ENCODE measurements around the gene LTBP1.

LTBP1 gene

DNA sequence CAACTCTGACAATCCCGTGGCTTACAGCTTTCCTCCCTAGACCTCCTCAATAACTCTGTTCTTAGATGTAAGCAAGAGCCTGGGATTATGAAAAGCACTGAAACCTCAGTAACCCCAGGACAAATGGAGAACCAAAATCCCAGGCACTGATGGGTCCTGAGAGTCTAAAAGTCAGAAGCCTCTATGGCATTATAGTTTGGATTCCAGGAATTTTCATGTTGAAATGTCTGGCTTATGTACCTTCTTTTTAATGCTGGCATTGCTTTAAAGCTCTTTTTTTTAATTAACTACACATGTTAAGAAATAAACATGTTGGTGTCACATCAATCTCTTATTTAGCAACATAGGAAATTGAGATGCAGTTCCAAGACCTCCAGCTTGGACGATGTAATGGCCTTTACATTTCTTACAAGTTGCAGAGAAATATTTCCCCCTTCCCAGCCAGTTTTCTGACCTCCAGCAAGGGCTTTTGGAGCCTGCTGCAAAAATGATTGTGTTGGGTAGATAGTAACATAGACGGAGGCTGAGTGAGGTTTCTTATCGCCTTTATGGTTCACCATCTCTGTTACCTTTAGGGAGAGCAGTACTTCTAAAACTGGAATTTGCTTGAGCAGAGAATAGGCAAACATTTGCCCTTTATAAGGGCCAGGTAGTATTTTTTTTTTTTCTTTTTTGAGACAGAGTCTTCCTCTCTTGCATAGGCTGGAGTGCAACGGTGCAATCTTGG lies 444.9 kb downstream of the LTBP1 start:
- DNase-seq: no peak

DNA sequence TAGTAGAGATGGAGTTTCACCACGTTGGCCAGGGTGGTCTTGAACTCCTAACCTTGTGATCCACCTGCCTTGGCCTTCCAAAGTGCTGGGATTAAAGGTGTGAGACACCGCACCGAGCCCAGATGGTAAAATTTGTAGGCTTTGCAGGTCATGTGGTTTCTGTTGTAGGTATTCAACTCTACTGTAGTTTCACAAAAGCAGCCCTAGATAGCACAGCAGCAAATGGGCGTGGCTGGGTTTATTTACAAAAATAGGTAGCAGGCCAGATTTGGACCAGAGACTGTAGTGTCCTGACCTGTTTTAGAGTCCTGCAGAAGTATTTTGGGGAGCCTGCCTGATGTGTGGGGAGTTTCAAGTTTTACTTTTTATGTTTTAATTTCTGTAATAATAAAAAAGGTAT lies 445.6 kb downstream of the LTBP1 start:
- DNase-seq: no peak

DNA sequence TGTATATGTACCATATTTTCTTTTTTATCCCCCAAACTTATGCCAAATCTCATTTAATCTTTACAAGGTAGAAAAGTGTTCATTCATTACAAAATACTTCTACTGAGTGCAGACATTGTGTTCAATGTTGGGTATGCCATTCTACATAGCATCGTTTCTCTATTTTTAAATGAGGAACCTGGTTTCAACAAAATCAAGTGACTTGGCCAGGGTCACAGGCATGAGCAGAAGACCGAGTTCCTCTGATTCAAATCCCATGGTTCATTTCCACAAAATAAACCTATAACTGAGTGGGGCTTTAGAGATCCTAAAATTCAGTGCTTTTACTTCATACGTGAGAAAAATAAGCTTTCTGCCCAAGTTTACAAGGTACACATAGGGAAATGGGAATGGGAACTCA lies 448.3 kb downstream of the LTBP1 start:
- peak; percentile 64 to 66 for DNase-seq

DNA sequence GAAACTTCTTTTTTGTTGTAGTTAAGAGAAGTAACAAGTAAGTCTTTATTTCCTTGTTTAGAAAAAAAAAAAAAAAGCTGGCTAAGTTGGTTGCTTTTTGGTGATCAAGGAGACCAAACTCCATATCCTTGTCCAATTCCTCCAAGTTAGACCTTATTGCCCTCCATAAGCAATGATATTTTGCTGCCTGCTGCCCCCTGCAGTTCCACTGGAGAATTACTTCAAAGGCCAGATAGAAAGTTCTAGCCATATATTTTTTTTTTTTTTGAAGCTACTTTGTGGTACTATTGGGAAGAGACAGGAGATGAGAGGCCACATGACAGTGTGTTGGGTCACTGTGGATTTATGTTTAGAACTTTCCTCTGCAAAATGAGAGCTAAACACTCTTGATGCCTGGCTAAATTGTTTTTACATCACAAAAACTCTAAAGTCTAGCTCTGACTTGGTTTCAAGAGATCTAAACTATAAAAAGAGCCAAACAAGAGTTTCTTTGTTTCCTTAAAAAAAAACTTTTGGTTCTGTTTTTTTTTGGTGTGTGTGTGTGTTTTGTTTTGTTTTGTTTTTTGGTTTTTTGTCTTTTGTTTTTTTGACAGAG lies 449.0 kb downstream of the LTBP1 start:
- peak; percentile 65 to 66 for DNase-seq

DNA sequence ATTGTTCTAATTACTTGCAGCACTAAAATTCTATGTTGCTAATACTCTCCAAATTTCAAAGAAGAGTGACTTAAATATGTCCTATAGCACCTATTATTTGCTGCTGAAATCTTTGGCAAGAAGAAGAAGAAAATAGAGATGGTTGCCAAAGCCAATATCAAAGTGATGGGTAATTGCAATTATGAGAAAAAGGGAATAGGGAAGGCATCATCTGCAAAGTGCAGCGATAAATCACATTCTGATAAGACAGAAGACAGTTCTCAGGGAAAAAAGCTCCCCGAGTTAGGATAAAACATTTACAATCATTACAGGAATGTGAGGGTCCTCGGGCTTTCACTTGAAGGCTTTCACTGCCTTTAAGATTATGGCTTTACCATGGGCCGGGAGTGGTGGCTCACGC lies 457.6 kb downstream of the LTBP1 start:
- no peak for DNase-seq

DNA sequence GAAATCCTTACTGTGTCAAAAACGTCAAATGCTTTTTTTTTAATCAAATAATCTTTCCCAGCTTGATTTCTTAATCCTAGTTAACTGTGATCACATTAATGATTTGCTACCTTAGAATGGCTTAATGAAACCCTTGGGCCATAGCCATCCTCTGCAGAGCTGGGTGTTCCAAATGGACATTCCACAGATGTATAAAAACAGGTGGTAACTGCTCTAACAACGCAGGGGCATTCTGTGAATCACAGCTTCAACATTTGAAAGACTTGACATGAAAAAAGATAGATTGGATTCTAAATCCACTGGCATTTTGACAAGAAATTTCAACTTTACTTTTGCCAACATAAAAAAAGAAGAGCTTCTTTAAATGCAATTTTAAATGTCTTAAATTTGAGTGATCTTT lies 459.9 kb downstream of the LTBP1 start:
- no peak for DNase-seq

DNA sequence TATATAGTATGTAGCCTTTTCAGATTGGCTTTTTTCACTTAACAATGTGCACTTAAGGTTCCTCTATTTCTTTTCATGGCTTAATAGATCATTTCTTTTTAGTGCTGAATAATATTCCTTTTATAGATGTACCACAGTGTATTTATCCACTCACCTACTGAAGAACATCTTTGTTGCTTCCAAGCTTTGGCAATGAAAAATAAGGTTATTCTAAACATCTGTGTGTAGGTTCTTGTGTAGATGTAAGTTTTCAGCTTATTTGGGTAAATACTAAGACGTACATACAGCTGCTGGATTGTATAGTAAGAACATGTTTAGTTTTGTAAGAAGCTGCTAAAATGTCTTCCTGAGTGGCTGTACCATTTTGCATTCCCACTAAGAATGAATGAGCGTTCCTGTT lies 461.4 kb downstream of the LTBP1 start:
- DNase-seq: no peak

DNA sequence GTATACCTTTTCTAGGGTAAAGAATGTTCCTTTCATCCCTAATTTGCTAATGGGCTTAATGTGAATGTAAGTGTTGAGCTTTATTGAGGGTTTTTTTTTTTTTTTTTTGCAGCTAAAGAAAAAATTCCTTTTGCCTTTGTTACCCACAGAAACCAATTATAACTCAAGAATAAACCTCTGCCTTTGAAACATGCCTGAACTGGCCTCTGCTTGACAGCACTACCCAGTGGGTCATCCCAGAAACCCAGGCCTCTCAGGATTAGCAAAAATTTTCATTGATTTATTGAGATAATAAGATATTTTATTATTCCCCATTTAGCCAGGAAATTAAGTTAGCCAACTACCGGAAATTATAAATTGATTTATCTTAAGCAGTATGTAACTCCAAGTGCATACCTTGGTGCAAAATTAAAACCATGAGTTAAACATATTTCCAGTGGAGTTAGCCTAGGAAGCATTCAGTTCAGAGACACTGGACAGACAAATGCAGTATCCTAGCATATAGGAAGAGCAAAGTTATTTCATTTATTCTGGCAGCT lies 462.7 kb downstream of the LTBP1 start:
- DNase-seq: no peak

DNA sequence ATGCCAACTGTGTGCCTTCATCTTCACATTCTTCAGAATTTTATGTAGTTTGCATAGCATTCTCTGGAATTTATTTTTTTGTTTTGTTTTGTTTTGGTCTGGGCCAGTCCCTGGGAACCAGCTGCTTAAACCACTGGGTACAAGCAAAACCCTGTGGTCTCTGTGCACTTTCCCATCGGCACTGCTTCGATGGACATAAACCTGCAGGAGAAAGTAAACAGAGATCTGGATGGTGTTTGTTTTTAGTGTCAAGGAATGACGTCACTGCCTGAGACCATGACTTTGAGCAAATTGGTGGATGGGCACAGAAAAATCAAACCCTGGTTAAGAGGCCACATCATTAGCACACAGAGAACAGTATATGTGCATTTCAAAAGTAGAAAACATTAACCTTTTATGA lies 465.0 kb downstream of the LTBP1 start:
- no peak for DNase-seq

DNA sequence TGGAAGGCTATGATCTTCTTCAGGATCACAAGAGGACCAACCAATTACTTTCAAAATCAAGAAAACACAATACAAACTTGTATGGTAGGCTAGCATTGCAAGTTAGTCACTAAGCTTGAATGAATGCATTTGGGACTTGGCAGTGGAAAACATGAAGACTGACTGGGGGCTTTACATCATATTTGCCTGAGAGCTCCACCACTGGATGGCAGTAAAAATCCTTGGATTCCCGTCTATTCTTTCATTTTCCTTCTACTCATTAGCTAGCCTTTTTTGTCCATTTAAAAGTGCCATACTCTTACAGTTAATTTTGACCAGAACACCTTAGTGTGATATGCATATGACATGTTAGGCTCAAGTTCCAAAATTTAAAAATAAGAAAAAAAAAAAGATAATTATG lies 466.2 kb downstream of the LTBP1 start:
- peak; percentile 26 to 40 for DNase-seq

DNA sequence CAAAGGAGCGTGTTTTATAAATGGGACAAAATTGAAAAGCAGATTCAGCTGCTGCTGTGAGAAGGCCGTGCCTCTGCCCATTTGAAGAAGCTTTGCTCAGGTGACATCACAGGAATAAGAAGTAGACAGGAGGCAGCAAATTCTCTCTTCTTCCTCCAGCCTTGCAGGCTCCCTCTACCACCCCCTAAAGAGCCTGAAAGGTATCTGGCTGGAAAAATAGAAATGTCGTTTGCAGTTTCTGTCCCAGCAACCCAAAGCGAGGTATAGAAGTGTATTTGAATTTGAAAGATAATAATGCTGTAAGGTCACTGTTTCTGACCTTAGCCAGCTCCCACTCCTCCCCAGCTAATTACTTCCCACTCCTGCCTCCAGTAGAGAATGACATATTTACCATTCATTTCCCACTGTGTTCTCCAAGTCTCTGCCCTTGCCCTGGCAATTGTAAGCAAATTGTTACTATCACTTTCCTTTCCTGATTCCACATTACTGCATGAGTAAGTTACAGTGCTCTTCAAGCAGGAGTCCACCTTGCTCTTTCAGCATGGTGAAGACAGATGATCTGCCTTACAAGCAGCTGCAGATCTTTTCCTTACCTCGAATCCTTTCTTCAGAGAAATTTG lies 472.9 kb downstream of the LTBP1 start:
- DNase-seq: peak in 1 of 2 donors; percentile 20

DNA sequence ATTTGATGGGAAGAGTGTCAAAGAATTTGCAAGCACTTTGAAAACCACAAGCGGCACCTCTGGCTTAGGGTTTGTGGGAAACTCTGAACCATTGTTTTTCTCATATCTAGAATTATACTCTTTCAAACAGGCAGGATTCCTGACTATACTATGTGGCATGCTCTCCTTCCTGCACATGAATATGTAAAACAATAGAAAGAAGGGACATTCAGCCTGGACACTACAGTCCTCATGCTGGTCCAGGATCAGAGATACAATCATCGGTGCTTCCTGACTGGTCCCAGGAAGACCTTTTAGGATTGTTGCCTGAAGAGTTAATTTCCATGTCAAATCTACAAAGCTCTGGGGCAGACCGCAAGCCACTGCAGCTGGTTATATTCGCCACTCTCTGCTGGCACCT lies 474.0 kb downstream of the LTBP1 start:
- DNase-seq: no peak

DNA sequence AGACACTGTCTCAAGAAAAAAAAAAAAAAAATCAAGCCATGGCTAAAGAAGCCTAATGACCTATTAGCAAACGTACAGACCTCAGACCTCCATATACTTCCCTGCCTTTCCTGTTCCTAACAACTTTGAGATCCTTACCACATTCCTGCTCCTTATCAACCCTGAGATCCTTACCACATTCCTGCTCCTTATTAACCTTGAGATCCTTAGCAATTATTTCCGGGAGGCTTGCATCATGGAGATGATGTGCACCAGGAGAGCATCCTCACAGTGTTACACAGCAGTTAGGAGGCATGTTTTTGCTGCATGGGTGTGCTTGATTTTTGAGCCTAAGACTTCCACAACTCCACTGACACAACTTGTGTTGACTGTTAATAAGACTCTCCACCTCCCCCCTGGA lies 475.1 kb downstream of the LTBP1 start:
- DNase-seq: no peak

DNA sequence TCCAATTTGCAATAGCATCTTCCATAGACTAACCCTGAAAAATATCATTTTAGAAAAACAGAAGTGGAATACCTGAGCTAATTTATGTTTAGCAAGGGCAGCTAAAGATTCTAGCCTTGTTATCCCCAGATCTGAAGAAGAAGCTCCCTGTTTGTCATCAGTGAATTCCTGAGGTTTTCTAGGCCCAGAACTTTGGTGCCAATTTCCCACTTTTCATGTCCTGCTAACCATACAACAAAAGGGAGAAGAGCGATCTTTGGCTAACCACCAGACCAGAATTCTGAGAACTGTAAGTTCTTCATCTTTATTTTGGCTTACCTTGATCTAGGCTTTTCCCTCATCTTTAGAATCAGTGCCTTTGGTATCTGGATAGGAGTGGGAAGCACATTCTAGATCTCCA lies 478.4 kb downstream of the LTBP1 start:
- no peak for DNase-seq

DNA sequence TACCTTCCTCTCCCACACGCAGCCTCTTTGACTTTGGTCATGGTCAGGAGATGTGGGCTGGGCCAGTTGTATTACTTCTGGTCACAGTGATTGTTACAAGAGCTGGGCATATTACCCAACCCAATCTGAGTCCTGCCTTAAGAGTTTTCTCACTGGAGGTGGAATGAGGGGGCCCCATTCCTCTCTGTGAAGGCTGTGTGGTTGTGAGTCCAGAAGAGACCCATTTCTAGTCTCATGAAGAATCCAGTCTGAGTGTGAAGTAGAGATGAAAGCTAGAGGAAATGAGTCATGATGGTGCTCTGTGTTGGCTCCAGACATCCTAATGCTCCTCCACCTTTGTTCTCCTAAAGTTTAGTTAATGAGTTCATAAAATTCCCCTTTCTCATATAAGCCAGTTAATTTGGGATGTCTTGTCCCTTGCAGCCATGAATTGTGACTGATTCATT lies 478.9 kb downstream of the LTBP1 start:
- DNase-seq: peak; percentile 25 to 71

DNA sequence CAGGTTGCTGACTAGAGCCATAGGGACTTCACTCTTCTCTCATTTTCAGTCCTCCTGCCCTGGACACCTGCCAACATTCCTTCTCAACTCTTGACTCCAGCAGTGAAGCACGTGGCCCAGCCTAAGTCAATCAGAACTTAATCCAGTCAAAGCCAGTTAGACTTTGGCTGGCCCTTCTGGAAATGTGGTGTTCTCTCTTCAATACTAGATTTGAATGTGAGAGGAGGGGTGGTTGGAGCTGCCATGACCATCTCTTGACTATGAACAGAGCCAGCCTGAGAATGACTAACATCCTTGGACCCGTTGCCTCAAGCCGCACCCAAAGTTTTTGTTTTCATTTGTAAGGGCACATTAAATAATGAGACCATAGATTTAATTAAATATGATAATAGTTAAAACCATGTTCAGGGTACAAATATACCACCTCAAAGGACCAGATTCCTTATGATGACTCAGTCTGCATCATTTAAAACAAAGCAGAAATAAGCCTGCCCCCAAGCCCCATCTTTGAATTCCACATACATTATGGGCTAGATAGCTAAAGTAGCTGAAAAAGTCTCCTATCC lies 480.0 kb downstream of the LTBP1 start:
- DNase-seq: no peak

DNA sequence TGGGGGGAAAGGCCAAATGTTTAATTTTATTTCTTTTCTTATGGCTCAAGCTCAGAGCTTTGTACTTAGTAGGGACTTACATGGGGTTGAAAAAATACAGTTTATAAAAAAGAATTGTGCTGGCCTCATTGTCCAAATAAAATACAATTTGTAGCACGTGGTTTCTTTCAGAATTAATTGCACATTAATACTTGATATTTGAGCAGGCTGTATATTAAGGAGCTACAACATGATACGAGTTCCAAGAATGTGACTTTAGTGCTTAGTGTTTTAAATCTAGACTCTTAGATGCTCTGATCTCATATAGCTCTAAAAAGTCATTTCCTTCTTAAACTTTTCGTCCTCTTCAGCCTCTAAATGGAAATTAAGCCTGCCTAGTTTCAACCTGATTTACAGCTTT lies 483.3 kb downstream of the LTBP1 start:
- DNase-seq: no peak

DNA sequence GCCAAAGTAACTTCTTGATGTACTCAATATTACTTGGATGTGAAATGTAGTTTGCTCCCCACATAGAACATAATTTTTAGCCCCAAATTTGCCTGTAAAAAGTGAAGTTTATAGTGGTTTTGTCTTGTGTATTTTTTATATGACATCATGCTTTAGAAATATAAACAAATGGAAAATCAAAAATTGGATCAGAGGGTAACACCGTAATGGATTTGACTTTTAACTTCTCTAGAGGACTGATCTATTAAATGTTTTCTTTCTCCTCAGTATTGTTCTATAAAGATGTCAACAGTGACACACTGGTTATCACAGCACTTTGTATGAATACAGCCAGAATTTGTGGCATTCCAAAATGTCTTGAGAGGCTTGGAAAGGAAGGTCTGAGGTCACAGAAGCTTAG lies 484.1 kb downstream of the LTBP1 start:
- no peak for DNase-seq

DNA sequence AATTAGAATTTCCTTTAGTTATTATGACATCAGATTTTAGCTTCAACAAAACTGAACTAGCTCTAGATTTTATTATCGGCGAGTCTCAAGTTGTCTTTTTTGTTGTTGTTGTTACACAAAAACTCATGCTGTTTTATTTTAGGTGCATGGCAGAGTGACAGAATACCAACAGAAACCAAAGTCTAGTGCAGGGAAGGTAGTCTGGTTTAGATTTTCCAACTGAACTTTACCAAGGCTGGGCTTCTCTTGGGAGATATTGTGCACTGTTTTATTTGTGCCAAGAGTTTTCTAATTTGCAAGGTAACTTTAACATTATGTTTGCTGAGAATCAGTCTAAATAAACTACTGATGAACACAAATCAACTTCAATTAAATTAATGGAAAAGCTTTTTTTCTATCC lies 486.1 kb downstream of the LTBP1 start:
- no peak for DNase-seq

DNA sequence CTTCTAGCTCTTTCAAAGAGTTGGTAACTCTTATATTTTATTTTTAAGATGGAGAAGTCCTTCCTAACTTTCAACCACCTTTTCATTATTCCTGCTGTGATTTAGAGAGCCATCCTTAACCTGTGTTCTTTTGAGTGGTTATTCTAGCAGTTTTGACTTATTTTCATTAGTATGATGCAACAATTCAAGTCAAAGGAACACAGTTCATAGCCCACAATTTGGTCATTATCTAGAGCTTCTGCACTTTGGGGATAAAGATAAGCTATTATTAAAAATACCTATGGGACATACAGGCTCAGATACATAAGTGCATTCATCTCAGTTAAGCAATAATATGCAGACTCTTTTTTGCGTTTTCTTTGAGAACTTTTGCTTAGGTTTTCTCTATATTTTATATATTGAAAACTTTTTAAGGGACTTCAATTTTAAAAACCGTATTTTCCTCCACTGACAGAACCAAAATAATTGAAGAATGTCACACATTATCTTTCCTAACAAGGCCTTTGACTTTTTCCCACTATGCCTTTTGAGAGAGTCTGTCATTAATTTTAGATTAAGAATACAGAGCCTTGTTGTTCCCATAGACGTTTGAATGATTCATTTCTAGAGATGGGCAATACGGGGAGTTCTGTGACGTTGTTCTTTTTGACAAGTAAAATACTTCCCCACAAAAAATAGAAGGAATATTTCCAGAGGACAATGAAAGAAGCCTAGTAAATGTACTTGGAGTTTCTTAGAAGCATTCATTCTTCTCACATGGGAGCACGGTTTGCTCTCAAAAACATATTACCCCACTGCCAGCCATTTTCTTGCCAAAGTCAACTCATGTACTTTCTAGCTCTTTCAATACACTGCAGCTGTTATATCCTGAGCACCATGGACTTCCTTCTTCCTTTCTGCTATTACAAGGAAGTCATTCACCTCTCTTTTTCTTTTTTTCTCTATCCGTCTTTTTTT lies 486.8 kb downstream of the LTBP1 start:
- DNase-seq: no peak

DNA sequence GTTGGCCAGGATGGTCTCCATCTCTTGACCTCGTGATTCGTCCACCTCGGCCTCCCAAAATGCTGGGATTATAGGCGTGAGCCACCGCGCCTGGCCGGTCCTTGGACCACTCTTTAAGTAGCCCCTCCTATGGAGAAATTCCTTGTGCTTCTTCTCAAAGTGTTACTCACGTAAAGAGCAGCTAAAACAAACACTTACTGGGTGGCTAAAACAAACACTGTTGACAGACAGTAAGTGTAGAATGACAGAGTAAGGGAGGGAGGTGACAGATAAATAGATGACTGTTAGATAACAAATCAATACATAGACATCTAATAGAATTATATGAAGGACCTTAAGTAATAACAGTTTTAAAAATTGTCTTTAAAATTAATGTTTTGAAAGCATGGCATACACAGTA lies 488.8 kb downstream of the LTBP1 start:
- DNase-seq: no peak

DNA sequence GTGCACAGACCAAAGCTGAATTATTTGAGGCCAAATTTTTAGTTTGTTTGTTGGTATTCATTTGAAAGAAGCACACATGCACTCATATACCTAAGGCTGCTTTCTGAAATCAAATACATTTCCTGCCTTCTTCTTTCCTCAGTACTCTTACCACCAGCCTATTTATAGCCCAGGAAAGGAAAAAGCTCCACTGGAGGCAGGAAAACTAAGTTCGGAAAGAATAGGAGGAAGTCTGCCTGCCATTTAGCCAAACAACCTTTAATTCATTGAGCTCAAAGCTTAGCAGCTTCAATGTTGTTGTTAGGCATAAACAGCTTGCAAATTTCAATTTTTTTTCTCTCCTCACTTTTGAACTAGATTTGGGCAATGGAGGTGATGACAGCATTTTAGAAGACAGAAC lies 489.3 kb downstream of the LTBP1 start:
- DNase-seq: no peak
